ENCODE measurements around the gene GCM1. TPM values are rescaled to one million over a fixed set of nuclear protein-coding genes. Genes with fewer than 3 reads are reported as not detected.

The GCM1 gene
- 0.03 TPM for polyA plus RNA-seq (2013, experiment 1 of 2)
- polyA plus RNA-seq (2013, experiment 2 of 2), result not detected

- no peak within 1 kb of the TSS for H2AFZ ChIP-seq (ENCODE audit: low read depth, low read length)
- H3K9me3 ChIP-seq (ENCODE audit: control insufficient read depth, low read length), result no peaks in the 10 kb centered on the region
- no peak within 1 kb of the TSS for H3K4ac ChIP-seq (ENCODE audit: low read depth in 1 of 2, low read length in 2 of 2)
- no peak within 1 kb of the TSS for H2BK5ac ChIP-seq (ENCODE audit: low read depth, low read length, poor library complexity, severe bottlenecking)
- no peak within 1 kb of the TSS for H2AK5ac ChIP-seq (ENCODE audit: low read length, severe bottlenecking)
- no peak within 1 kb of the TSS for H3K27ac ChIP-seq (ENCODE audit: low read length, poor library complexity, severe bottlenecking)
- no peak within 1 kb of the TSS for H3K18ac ChIP-seq (ENCODE audit: low read depth in 1 of 2, low read length in 2 of 2)
- H3K79me1 ChIP-seq (replicated peaks; ENCODE audit: low read length, poor library complexity, severe bottlenecking), result no peaks in the 10 kb centered on the region
- no peak within 1 kb of the TSS for H2BK12ac ChIP-seq (ENCODE audit: low read length in 2 of 2)
- no peak within 1 kb of the TSS for H3K9ac ChIP-seq (ENCODE audit: low read length)
- no peak within 1 kb of the TSS for H3K14ac ChIP-seq (ENCODE audit: low read length in 2 of 2)
- no peak within 1 kb of the TSS for H3K4me2 ChIP-seq (ENCODE audit: low read length, poor library complexity, severe bottlenecking)
- H3K27me3 ChIP-seq (ENCODE audit: control insufficient read depth in 1 of 2, insufficient read depth in 1 of 2, low read length in 2 of 2), result no peaks in the 10 kb centered on the region
- H4K8ac ChIP-seq (ENCODE audit: low read length), result no peak within 1 kb of the TSS
- no peak within 1 kb of the TSS for H3K23ac ChIP-seq (ENCODE audit: low read length in 2 of 2)
- no peak for DNase-seq
- WGBS, result 85% methylated on average over 5 of the region's 5 CpGs
- H3K4me1 ChIP-seq (ENCODE audit: control insufficient read depth, insufficient read depth, low read depth, low read length), result no peaks in the 10 kb centered on the region
- no peak within 1 kb of the TSS for H2BK15ac ChIP-seq (ENCODE audit: low read depth, poor library complexity, severe bottlenecking)
- H4K91ac ChIP-seq (ENCODE audit: low read length), result no peak within 1 kb of the TSS
- H3K36me3 ChIP-seq (ENCODE audit: control insufficient read depth in 1 of 2, insufficient read depth in 2 of 2, low read depth in 1 of 2, low read length in 2 of 2), result no peaks in the 10 kb centered on the region
- no peak within 1 kb of the TSS for H3K4me3 ChIP-seq (ENCODE audit: insufficient read depth in 1 of 2, low read depth in 1 of 2, low read length in 2 of 2)
- H2BK120ac ChIP-seq (ENCODE audit: low read depth, low read length), result no peak within 1 kb of the TSS
These were observed at the start of gene GCM1 for GRCh38 chr6:53148684-53149083. Gene GCM1 (minus strand): TSS chr6:53148841. CDS start chr6:53145632, 3,209 bp downstream.

- H3K9me3 ChIP-seq (ENCODE audit: control insufficient read depth, low read length), result no peaks in the 10 kb centered on the region
- H2AFZ ChIP-seq (ENCODE audit: low read depth, low read length), result no peak overlapping the region
- H3K4me2 ChIP-seq (ENCODE audit: low read length, poor library complexity, severe bottlenecking), result no peak overlapping the region
- H3K23ac ChIP-seq (ENCODE audit: low read length in 2 of 2), result no peak overlapping the region
- H4K8ac ChIP-seq (ENCODE audit: low read length), result no peak overlapping the region
- no peak overlapping the region for H2BK15ac ChIP-seq (ENCODE audit: low read depth, poor library complexity, severe bottlenecking)
- no peak overlapping the region for H2BK5ac ChIP-seq (ENCODE audit: low read depth, low read length, poor library complexity, severe bottlenecking)
- H2BK12ac ChIP-seq (ENCODE audit: low read length in 2 of 2), result no peak overlapping the region
- DNase-seq, result no peak
- H2AK5ac ChIP-seq (ENCODE audit: low read length, severe bottlenecking), result no peak overlapping the region
- H3K4me3 ChIP-seq (ENCODE audit: insufficient read depth in 1 of 2, low read depth in 1 of 2, low read length in 2 of 2), result no peak overlapping the region
- H3K36me3 ChIP-seq (ENCODE audit: control insufficient read depth in 1 of 2, insufficient read depth in 2 of 2, low read depth in 1 of 2, low read length in 2 of 2), result no peaks in the 10 kb centered on the region
- H3K9ac ChIP-seq (ENCODE audit: low read length), result no peak overlapping the region
- H2BK120ac ChIP-seq (ENCODE audit: low read depth, low read length), result no peak overlapping the region
- H3K14ac ChIP-seq (ENCODE audit: low read length in 2 of 2), result no peak overlapping the region
- no peak overlapping the region for H3K27ac ChIP-seq (ENCODE audit: low read length, poor library complexity, severe bottlenecking)
- H3K4ac ChIP-seq (ENCODE audit: low read depth in 1 of 2, low read length in 2 of 2), result no peak overlapping the region
- H3K27me3 ChIP-seq (ENCODE audit: control insufficient read depth in 1 of 2, insufficient read depth in 1 of 2, low read length in 2 of 2), result peaks cover 0 to 8% of the 10 kb centered on the region in 2 experiments
- H4K91ac ChIP-seq (ENCODE audit: low read length), result no peak overlapping the region
- H3K18ac ChIP-seq (ENCODE audit: low read depth in 1 of 2, low read length in 2 of 2), result no peak overlapping the region
- H3K4me1 ChIP-seq (ENCODE audit: control insufficient read depth, insufficient read depth, low read depth, low read length), result no peaks in the 10 kb centered on the region
- no peaks in the 10 kb centered on the region for H3K79me1 ChIP-seq (replicated peaks; ENCODE audit: low read length, poor library complexity, severe bottlenecking)
- 82% methylated on average over 3 of the region's 3 CpGs for WGBS
These were observed 48.9 kb upstream of the GCM1 start for GRCh38 chr6:53197553-53197952.

DNA sequence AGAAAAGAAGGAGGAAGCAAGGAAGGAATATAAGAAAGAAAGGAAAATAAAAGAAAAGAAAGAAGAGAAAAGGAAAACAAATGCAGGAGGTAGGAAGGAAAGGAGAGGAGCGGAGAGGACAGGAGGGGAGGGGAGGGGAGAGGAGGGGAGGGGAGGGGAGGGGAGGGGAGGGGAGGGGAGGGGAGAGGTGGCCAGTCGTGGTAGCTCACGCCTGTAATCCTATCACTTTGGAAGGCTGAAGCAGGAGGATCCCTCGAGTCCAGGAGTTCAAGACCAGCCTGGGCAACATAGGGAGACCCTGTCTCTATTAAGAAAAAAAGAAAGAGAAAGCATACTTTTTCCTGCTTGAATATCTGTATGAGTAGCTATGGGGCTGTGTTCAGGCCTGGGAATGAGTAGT is 46.4 kb upstream of the GCM1 start:
- Histone ChIP-seq H2AK5ac (ENCODE audit: low read length, severe bottlenecking) (peak overlapping the region; percentile 86), H4K8ac (ENCODE audit: low read length) (no peak overlapping the region), H3K23ac (ENCODE audit: low read length in 2 of 2) (no peak overlapping the region), H3K4me1 (ENCODE audit: control insufficient read depth, insufficient read depth, low read depth, low read length) (no peaks in the 10 kb centered on the region), H2AFZ (ENCODE audit: low read depth, low read length) (no peak overlapping the region), H2BK120ac (ENCODE audit: low read depth, low read length) (no peak overlapping the region), H3K27me3 (ENCODE audit: control insufficient read depth in 1 of 2, insufficient read depth in 1 of 2, low read length in 2 of 2) (peaks cover 0 to 8% of the 10 kb centered on the region in 2 experiments), H2BK5ac (ENCODE audit: low read depth, low read length, poor library complexity, severe bottlenecking) (no peak overlapping the region), H3K79me1 (replicated peaks; ENCODE audit: low read length, poor library complexity, severe bottlenecking) (no peaks in the 10 kb centered on the region), H3K27ac (ENCODE audit: low read length, poor library complexity, severe bottlenecking) (no peak overlapping the region), H3K18ac (ENCODE audit: low read depth in 1 of 2, low read length in 2 of 2) (no peak overlapping the region), H3K4me3 (ENCODE audit: insufficient read depth in 1 of 2, low read depth in 1 of 2, low read length in 2 of 2) (no peak overlapping the region), H2BK15ac (ENCODE audit: low read depth, poor library complexity, severe bottlenecking) (no peak overlapping the region), H2BK12ac (ENCODE audit: low read length in 2 of 2) (no peak overlapping the region), H3K9ac (ENCODE audit: low read length) (no peak overlapping the region), H4K91ac (ENCODE audit: low read length) (no peak overlapping the region), H3K36me3 (ENCODE audit: control insufficient read depth in 1 of 2, insufficient read depth in 2 of 2, low read depth in 1 of 2, low read length in 2 of 2) (no peaks in the 10 kb centered on the region), H3K9me3 (ENCODE audit: control insufficient read depth, low read length) (no peaks in the 10 kb centered on the region), H3K14ac (ENCODE audit: low read length in 2 of 2) (no peak overlapping the region), H3K4me2 (ENCODE audit: low read length, poor library complexity, severe bottlenecking) (no peak overlapping the region), H3K4ac (ENCODE audit: low read depth in 1 of 2, low read length in 2 of 2) (no peak overlapping the region)
- 90% methylated on average over 2 of the region's 4 CpGs for WGBS
- DNase-seq, result no peak

GRCh38 chr6:53192682-53193188 is 44.1 kb upstream of the GCM1 start:
- Histone ChIP-seq H4K91ac (ENCODE audit: low read length) (no peak overlapping the region), H3K4me1 (ENCODE audit: control insufficient read depth, insufficient read depth, low read depth, low read length) (peaks cover 1% of the 10 kb centered on the region), H2AFZ (ENCODE audit: low read depth, low read length) (no peak overlapping the region), H3K27ac (ENCODE audit: low read length, poor library complexity, severe bottlenecking) (no peak overlapping the region), H4K8ac (ENCODE audit: low read length) (no peak overlapping the region), H3K4ac (ENCODE audit: low read depth in 1 of 2, low read length in 2 of 2) (no peak overlapping the region), H3K27me3 (ENCODE audit: control insufficient read depth in 1 of 2, insufficient read depth in 1 of 2, low read length in 2 of 2) (peaks cover 0 to 2% of the 10 kb centered on the region in 2 experiments), H2BK12ac (ENCODE audit: low read length in 2 of 2) (no peak overlapping the region), H2BK120ac (ENCODE audit: low read depth, low read length) (no peak overlapping the region), H3K4me2 (ENCODE audit: low read length, poor library complexity, severe bottlenecking) (no peak overlapping the region), H2AK5ac (ENCODE audit: low read length, severe bottlenecking) (no peak overlapping the region), H3K4me3 (ENCODE audit: insufficient read depth in 1 of 2, low read depth in 1 of 2, low read length in 2 of 2) (no peak overlapping the region), H2BK5ac (ENCODE audit: low read depth, low read length, poor library complexity, severe bottlenecking) (no peak overlapping the region), H3K79me1 (replicated peaks; ENCODE audit: low read length, poor library complexity, severe bottlenecking) (no peaks in the 10 kb centered on the region), H3K18ac (ENCODE audit: low read depth in 1 of 2, low read length in 2 of 2) (no peak overlapping the region), H3K9me3 (ENCODE audit: control insufficient read depth, low read length) (no peaks in the 10 kb centered on the region), H3K23ac (ENCODE audit: low read length in 2 of 2) (no peak overlapping the region), H2BK15ac (ENCODE audit: low read depth, poor library complexity, severe bottlenecking) (no peak overlapping the region), H3K36me3 (ENCODE audit: control insufficient read depth in 1 of 2, insufficient read depth in 2 of 2, low read depth in 1 of 2, low read length in 2 of 2) (no peaks in the 10 kb centered on the region), H3K14ac (ENCODE audit: low read length in 2 of 2) (no peak overlapping the region), H3K9ac (ENCODE audit: low read length) (peak overlapping the region; percentile 13)
- 55% methylated on average over 5 of the region's 5 CpGs for WGBS
- no peak for DNase-seq

Measured in mesenchymal stem cell (in vitro differentiated cells and primary cell).